ENCODE measurements around the gene IRGC.
"Not testable (repeated sequence)": the region's sequence is repeated elsewhere in the genome, so short reads cannot be mapped to it uniquely, and the experiment has no call there.

The IRGC gene

DNA sequence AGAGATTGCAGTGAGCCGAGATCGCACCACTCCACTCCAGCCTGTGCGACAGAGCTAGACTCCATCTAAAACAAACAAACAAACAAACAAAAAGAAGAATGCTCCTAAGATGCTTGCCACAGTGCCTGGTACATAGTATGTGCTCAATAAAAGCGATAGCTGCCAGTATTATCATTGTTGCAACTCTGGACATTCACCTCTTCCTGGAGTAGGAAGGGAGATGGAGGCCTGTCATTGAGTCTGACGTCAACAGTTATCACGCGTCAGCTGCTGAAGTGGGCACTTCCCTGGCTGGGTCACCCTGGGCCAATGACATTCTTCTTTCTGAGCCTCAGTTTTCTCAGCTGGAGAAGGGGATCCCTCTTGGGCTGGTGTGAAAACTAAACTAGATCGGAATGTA lies 41.7 kb upstream of the IRGC start:
- no peak for DNase-seq (ENCODE audit: low spot score)
- TF ChIP-seq, protein P1, sequence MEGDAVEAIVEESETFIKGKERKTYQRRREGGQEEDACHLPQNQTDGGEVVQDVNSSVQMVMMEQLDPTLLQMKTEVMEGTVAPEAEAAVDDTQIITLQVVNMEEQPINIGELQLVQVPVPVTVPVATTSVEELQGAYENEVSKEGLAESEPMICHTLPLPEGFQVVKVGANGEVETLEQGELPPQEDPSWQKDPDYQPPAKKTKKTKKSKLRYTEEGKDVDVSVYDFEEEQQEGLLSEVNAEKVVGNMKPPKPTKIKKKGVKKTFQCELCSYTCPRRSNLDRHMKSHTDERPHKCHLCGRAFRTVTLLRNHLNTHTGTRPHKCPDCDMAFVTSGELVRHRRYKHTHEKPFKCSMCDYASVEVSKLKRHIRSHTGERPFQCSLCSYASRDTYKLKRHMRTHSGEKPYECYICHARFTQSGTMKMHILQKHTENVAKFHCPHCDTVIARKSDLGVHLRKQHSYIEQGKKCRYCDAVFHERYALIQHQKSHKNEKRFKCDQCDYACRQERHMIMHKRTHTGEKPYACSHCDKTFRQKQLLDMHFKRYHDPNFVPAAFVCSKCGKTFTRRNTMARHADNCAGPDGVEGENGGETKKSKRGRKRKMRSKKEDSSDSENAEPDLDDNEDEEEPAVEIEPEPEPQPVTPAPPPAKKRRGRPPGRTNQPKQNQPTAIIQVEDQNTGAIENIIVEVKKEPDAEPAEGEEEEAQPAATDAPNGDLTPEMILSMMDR (IDR thresholded peaks at IDR 0.05; ENCODE audit: extremely low read depth, missing control alignments) = no peak

DNA sequence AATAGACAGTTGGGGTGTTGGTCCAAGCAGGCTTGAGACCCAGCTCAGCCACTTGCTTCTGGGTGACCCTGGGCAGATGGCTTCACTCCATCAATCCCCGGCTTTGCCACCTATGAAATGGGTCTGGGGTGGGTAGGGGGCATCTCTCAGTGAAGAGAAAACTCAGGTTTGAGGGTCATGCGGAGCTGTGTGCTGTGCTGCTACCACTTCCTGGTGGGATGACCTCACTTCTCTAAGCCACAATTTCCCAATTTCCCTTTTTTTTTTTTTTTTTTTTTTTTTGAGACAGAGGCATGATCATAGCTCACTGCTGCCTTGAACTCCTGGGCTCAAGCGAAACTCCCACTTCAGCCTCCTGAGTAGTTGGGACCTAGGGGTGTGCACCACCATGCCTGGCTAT lies 41.3 kb upstream of the IRGC start:
- no peak for DNase-seq (ENCODE audit: low spot score)
- TF ChIP-seq, protein P1 (IDR thresholded peaks at IDR 0.05; ENCODE audit: extremely low read depth, missing control alignments) = no peak

DNA sequence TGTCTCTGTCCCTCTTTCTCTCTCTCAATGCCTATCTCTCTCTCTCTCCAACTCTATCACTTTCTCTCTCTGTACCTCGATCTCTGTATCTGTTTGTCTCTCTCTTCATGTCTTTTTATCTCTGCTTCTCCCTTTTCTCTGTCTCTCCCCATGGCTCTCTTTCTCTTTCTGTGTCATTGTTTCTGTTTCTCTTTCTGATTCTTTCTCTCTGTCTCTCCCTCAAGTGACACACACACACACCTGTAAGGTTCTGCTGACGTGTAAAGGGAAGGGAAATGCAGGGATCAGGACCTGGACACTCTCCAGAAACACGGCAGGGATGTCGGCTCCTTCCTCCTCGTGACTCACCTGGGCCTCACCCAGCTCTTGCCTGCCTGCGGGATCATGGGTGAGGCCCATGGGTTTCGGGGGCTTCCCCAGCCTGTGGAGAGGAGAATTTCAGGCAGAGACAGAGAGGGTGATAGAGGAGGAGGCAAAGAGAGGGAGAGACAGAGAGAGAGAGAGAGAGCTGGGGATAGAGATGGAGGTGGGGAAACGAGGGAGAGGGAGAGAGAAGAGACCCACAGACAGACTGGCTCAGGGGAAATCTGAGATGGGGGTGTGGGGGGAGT lies 40.5 kb upstream of the IRGC start:
- peak; percentile 45 for DNase-seq (ENCODE audit: low spot score)
- TF ChIP-seq, protein P1 (IDR thresholded peaks at IDR 0.05; ENCODE audit: extremely low read depth, missing control alignments) = no peak

DNA sequence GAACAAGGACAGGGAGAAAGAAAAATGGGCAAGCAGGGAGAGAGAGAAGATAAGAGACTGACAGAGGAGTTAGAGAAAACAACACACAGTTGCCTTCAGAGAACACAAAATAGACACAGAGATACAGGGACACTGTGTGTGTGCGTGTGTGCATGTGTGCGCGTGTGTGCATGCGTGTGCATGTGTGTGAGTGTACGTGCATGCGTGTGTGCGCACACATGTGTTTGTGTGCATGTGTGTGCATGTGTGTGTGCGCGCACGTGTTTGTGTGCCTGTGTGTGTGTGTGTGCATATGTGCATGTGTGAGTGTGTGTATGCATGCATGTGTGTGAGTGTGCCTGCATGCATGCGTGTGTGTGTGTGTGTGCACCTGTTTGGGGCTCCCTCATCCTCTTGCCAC lies 40.0 kb upstream of the IRGC start:
- TF ChIP-seq, protein P1 (IDR thresholded peaks at IDR 0.05; ENCODE audit: extremely low read depth, missing control alignments) = no peak
- no peak for DNase-seq (ENCODE audit: low spot score)

DNA sequence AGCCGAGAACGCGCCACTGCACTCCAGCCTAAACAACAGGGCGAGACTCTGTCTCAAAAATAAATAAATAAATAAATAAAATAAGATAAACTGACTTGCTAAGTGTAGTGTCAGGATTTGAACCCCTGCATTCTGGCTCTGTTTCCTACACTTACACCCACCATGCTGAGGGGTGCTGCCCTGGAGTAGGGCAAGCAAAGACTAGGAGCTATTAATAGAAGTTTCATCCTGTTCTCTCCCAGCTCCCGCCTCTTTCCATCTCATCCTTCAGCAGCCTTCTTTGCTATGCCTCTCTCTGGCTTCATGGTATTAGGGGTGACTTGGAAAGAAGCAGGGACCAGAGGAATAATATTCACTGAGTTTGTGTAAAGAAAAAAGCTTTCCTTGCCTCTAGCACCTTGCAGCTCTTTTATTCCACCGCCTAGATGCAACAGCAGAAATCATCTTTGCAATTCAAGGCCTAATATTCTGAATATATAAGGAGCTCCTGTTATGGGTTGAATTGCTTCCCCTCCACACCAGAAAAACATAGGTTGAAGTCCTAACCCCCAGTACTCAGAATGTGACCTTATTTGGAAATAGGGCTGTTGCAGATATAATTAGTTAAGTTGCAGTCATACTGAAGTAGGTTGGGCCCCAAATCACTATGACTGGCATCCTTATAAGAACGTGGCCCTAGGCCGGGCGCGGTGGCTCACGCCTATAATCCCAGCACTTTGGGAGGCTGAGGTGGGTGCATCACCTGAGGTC lies 37.2 kb upstream of the IRGC start:
- TF ChIP-seq, protein P1 (IDR thresholded peaks at IDR 0.05; ENCODE audit: extremely low read depth, missing control alignments) = no peak
- no peak for DNase-seq (ENCODE audit: low spot score)

DNA sequence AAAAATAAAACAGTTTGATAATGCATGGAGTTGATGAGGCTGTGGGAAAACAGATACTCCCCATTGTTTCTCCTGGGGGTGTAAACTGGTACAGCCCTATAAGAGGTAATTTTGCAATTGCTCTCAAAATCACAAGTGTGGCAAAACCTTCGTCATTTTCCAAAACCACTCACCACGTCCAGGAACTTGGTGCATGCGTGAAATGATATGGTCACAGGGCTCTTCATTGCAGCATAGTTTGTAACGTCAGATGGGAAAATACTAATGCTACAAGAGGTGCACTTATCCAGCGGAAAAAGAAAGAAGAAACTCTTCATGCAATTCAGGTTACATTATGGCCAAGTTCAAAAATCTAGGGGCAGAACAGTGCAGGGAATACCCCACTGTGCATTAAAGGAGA lies 34.1 kb upstream of the IRGC start:
- TF ChIP-seq, protein P1 (IDR thresholded peaks at IDR 0.05; ENCODE audit: extremely low read depth, missing control alignments) = no peak

DNA sequence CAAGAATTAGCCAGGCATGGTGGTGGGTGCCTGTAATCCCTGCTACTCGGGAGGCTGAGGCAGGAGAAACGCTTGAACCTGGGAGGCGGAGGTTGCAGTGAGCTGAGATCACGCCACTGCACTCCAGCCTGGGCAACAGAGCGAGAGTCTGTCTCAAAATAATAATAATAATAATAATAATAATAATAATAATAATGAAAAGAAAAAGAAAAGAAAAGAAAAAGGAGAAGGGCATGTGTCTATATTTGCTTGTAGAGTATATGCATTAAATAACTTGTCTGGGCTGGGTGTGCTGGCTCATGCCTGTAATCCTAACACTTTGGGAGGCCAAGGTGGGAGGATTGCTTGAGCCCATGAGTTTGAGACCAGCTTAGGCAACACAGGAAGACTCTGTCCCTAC lies 33.6 kb upstream of the IRGC start:
- DNase-seq (ENCODE audit: low spot score) = not testable (repeated sequence)

More for the DNA sequence above, 34.1 kb upstream of the IRGC start:
- no peak for DNase-seq (ENCODE audit: low spot score)
